ENCODE results near the gene MYO1E.

DNA sequence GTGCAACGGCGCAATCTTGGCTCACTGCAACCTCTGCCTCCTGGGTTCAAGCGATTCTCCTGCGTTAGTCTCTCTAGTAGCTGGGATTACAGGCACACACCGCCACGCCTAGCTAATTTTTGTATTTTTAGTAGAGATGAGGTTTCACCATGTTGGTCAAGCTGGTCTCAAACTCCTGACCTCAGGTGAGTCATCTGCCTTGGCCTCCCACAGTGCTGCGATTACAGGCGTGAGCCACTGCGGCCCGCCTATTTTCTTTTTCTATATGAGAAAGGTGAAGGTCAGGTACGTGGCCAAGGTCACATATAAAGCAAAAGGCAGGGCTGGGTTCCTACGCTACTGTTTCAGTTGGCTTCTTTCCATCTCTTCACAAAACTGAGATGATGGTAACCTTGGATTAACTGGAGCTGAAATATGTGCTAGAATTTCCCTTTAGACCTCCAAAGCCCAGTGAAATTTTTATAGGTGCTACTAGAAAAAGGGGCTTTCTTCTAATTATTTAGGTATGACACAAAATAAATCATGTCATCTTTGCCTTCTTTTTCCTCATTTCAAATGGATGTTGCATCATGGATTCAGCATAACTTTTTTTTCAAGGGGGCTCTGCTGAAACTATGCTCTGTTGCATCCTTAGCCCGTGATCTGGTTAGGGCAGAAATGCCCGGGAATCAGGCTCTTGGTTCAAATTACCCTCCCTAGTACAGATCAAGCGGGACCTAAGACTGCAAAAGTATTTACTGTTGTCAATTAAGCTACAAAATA, 68.5 kb downstream of the MYO1E start:
- TF ChIP-seq, protein P1, sequence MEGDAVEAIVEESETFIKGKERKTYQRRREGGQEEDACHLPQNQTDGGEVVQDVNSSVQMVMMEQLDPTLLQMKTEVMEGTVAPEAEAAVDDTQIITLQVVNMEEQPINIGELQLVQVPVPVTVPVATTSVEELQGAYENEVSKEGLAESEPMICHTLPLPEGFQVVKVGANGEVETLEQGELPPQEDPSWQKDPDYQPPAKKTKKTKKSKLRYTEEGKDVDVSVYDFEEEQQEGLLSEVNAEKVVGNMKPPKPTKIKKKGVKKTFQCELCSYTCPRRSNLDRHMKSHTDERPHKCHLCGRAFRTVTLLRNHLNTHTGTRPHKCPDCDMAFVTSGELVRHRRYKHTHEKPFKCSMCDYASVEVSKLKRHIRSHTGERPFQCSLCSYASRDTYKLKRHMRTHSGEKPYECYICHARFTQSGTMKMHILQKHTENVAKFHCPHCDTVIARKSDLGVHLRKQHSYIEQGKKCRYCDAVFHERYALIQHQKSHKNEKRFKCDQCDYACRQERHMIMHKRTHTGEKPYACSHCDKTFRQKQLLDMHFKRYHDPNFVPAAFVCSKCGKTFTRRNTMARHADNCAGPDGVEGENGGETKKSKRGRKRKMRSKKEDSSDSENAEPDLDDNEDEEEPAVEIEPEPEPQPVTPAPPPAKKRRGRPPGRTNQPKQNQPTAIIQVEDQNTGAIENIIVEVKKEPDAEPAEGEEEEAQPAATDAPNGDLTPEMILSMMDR (conservative IDR thresholded peaks at IDR 0.05; ENCODE audit: low read length) = no peak
- TF ChIP-seq EZH2phosphoT487 (IDR thresholded peaks at IDR 0.05; ENCODE audit: borderline replicate concordance, low read depth, low read length) = no peak

Measured in OCI-LY7 (cell line).